ENCODE data around the gene MAP1LC3A. TPM values are rescaled to one million over a fixed set of nuclear protein-coding genes. Genes with fewer than 3 reads are reported as not detected.
A peak's percentile ranks its signal among the peaks of the same experiment; 100 is the strongest.

The MAP1LC3A gene
- polyA plus RNA-seq, 1 donor from 2014 or later, result 8.6 TPM

- H3K4me1 Mint-ChIP-seq, result peaks cover 5 to 9% (median 7%) of the 10 kb centered on the region in 3 donors
- H3K9me3 Mint-ChIP-seq, result no peaks in the 10 kb centered on the region
- peaks cover 9% of the 10 kb centered on the region for H3K36me3 Mint-ChIP-seq
- no peaks in the 10 kb centered on the region for H3K27me3 Mint-ChIP-seq
- no peak overlapping the region for H3K4me3 Mint-ChIP-seq
- H3K27ac Mint-ChIP-seq, result no peak overlapping the region
Measured at GRCh38 chr20:34569598-34569997, 11.1 kb downstream of the MAP1LC3A start.

DNA sequence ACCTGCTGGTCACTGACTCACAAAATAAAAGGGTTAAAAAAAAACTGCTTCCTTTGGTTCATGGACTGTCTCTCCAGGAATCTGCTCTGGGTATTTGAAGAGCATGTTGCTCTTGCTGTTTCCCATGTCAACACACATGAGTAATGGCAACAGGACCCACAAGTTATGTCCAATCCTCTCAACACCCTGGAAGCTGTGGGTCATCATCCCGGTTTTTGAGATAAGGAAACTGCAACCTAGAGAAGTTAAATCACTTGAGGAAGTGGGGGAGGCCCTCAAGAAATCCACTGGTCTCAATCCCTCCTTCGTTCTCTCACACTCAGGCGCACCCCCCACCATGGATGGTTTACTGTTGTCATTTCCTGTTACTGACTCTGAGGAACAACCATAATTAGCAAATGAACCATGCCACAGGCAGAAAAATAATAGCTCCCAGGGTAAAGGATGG, 12.4 kb downstream of the MAP1LC3A start:
- H3K27me3 Mint-ChIP-seq, result no peaks in the 10 kb centered on the region
- peaks cover 13% of the 10 kb centered on the region for H3K36me3 Mint-ChIP-seq
- peaks cover 5 to 7% (median 7%) of the 10 kb centered on the region in 3 donors for H3K4me1 Mint-ChIP-seq
- no peak overlapping the region for H3K27ac Mint-ChIP-seq
- H3K4me3 Mint-ChIP-seq, result peak overlapping the region in 1 of 4 donors; percentile 75
- no peaks in the 10 kb centered on the region for H3K9me3 Mint-ChIP-seq

- no peak overlapping the region for H3K4me3 Mint-ChIP-seq
- no peaks in the 10 kb centered on the region for H3K27me3 Mint-ChIP-seq
- no peaks in the 10 kb centered on the region for H3K9me3 Mint-ChIP-seq
- H3K36me3 Mint-ChIP-seq, result peaks cover 13% of the 10 kb centered on the region
- peak overlapping the region in 1 of 3 donors; percentile 23 for H3K27ac Mint-ChIP-seq
- H3K4me1 Mint-ChIP-seq, result peaks cover 5 to 7% (median 6%) of the 10 kb centered on the region in 3 donors
Measured at GRCh38 chr20:34571753-34572152, 13.2 kb downstream of the MAP1LC3A start.

- H3K36me3 Mint-ChIP-seq, result peaks cover 13% of the 10 kb centered on the region
- H3K27me3 Mint-ChIP-seq, result no peaks in the 10 kb centered on the region
- H3K4me3 Mint-ChIP-seq, result no peak overlapping the region
- peaks cover 11 to 16% (median 15%) of the 10 kb centered on the region in 3 donors for H3K4me1 Mint-ChIP-seq
- H3K27ac Mint-ChIP-seq, result peak overlapping the region in 2 of 3 donors; percentile 42 to 80
- no peaks in the 10 kb centered on the region for H3K9me3 Mint-ChIP-seq
Measured at GRCh38 chr20:34573541-34574300, 15.2 kb downstream of the MAP1LC3A start.

DNA sequence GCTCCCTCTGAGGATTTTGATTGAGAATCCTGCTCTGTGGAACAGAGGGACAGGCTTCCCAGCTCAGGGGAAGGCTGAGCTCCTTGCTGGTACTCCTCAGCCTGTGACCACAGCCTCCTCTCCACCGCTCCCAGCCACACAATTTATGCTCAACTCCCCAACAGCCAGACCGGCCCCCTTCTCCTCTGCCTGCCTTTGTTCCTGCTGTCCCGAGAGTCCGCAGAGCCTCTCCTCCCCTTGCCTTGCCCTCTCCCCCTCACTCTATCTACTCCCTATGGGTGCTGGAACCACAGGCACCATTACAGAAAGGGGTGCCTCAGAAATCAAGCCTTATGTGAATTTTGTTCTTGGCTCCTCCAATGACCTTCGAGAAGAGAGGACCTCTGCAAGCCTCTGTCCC, 15.9 kb downstream of the MAP1LC3A start:
- H3K4me1 Mint-ChIP-seq, result peaks cover 14 to 19% (median 18%) of the 10 kb centered on the region in 3 donors
- peaks cover 13% of the 10 kb centered on the region for H3K36me3 Mint-ChIP-seq
- H3K27me3 Mint-ChIP-seq, result no peaks in the 10 kb centered on the region
- H3K4me3 Mint-ChIP-seq, result no peak overlapping the region
- no peaks in the 10 kb centered on the region for H3K9me3 Mint-ChIP-seq
- no peak overlapping the region for H3K27ac Mint-ChIP-seq

GRCh38 chr20:34574861-34575260, 16.3 kb downstream of the MAP1LC3A start:
- H3K36me3 Mint-ChIP-seq, result peaks cover 13% of the 10 kb centered on the region
- H3K27me3 Mint-ChIP-seq, result no peaks in the 10 kb centered on the region
- H3K4me1 Mint-ChIP-seq, result peaks cover 18 to 24% (median 22%) of the 10 kb centered on the region in 3 donors
- no peak overlapping the region for H3K4me3 Mint-ChIP-seq
- no peak overlapping the region for H3K27ac Mint-ChIP-seq
- no peaks in the 10 kb centered on the region for H3K9me3 Mint-ChIP-seq

DNA sequence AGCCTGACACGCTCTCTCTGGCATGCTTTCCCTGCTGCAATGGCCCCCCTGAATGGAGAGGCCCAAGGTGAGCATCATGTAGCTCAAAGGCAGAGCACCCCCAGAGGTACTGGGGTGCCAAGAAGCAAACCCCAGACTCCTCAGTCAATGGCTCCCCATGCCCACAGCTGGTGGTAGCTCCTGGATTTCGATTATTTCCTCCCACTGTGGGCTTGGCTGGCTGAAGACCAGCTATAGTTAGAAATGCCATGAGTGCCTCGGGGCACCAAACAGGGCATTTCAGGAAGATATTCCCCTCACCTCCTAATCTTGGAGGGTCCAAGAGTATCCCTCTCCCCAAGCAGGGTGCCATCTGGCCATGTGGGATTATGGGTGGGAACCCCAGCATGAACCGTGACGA, 16.8 kb downstream of the MAP1LC3A start:
- Mint-ChIP-seq H3K27me3 (no peaks in the 10 kb centered on the region), H3K36me3 (peaks cover 13% of the 10 kb centered on the region), H3K9me3 (no peaks in the 10 kb centered on the region), H3K27ac (peak overlapping the region in 1 of 3 donors; percentile 47), H3K4me1 (peaks cover 22 to 28% (median 26%) of the 10 kb centered on the region in 3 donors), H3K4me3 (no peak overlapping the region)

DNA sequence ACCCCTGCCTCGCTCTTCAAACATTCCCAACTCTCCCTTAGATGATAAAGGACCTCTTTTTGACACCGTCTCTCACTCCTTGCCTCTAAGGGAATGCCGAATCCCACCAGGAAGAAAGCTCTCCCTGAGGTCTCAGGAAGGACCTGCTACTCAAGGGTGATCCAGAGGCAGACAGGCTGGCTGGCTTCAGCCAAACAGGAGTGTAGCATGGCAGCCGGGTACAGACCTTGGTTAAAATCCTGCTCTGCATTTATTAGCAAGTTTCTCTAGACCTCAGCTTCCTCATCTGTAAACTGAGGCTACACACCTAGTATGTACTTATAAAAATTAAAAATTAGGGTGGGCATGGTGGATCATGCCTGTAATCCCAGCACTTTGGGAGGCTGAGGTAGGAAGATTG, 17.2 kb downstream of the MAP1LC3A start:
- Mint-ChIP-seq H3K27me3 (no peaks in the 10 kb centered on the region), H3K9me3 (peaks cover 0 to 3% (median 0%) of the 10 kb centered on the region in 3 donors), H3K36me3 (peaks cover 13% of the 10 kb centered on the region), H3K27ac (peak overlapping the region in 1 of 3 donors; percentile 47), H3K4me3 (no peak overlapping the region), H3K4me1 (peaks cover 25 to 31% (median 30%) of the 10 kb centered on the region in 3 donors)

- Mint-ChIP-seq H3K9me3 (peaks cover 0 to 3% (median 2%) of the 10 kb centered on the region in 3 donors), H3K27ac (no peak overlapping the region), H3K4me3 (no peak overlapping the region), H3K36me3 (peaks cover 8% of the 10 kb centered on the region), H3K4me1 (peaks cover 18 to 32% (median 25%) of the 10 kb centered on the region in 3 donors), H3K27me3 (no peaks in the 10 kb centered on the region)
Measured at GRCh38 chr20:34577061-34577460, 18.5 kb downstream of the MAP1LC3A start.

- Mint-ChIP-seq H3K27ac (peak overlapping the region; percentile 56 to 84 (median 67)), H3K27me3 (no peaks in the 10 kb centered on the region), H3K4me1 (peaks cover 20 to 32% (median 25%) of the 10 kb centered on the region in 3 donors), H3K4me3 (no peak overlapping the region), H3K9me3 (peaks cover 0 to 3% (median 2%) of the 10 kb centered on the region in 3 donors), H3K36me3 (peaks cover 8% of the 10 kb centered on the region)
Measured at GRCh38 chr20:34578025-34578424, 19.5 kb downstream of the MAP1LC3A start.

DNA sequence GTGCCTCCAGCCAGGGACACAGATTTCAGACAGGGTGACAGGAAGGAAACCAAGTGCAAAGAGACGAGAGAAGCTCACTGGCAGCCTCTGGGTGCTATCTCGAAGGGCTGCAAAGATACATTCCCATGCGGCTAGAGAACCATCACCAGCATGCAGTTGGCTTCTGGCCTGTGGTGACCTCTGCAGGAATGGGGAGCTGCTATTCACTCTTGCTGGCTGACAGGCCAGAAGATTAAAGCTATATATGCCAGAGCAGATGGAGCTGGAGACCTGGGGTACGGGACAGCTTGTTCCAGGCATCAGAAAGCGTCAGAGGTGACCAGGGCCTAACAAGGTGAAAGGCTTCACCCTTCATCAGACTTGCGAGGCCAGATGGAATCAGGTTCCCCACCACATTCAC, 20.0 kb downstream of the MAP1LC3A start:
- Mint-ChIP-seq H3K4me3 (peak overlapping the region in 1 of 4 donors; percentile 34), H3K9me3 (peaks cover 0 to 3% (median 2%) of the 10 kb centered on the region in 3 donors), H3K36me3 (peaks cover 9% of the 10 kb centered on the region), H3K27ac (peak overlapping the region; percentile 56 to 84 (median 67)), H3K4me1 (peaks cover 20 to 32% (median 25%) of the 10 kb centered on the region in 3 donors), H3K27me3 (no peaks in the 10 kb centered on the region)

GRCh38 chr20:34579191-34579978, 20.9 kb downstream of the MAP1LC3A start:
- peak overlapping the region in 2 of 4 donors; percentile 60 to 63 for H3K4me3 Mint-ChIP-seq
- peaks cover 20 to 32% (median 25%) of the 10 kb centered on the region in 3 donors for H3K4me1 Mint-ChIP-seq
- peaks cover 0 to 3% (median 2%) of the 10 kb centered on the region in 3 donors for H3K9me3 Mint-ChIP-seq
- H3K27me3 Mint-ChIP-seq, result no peaks in the 10 kb centered on the region
- peak overlapping the region; percentile 87 to 97 (median 93) for H3K27ac Mint-ChIP-seq
- peaks cover 7% of the 10 kb centered on the region for H3K36me3 Mint-ChIP-seq

DNA sequence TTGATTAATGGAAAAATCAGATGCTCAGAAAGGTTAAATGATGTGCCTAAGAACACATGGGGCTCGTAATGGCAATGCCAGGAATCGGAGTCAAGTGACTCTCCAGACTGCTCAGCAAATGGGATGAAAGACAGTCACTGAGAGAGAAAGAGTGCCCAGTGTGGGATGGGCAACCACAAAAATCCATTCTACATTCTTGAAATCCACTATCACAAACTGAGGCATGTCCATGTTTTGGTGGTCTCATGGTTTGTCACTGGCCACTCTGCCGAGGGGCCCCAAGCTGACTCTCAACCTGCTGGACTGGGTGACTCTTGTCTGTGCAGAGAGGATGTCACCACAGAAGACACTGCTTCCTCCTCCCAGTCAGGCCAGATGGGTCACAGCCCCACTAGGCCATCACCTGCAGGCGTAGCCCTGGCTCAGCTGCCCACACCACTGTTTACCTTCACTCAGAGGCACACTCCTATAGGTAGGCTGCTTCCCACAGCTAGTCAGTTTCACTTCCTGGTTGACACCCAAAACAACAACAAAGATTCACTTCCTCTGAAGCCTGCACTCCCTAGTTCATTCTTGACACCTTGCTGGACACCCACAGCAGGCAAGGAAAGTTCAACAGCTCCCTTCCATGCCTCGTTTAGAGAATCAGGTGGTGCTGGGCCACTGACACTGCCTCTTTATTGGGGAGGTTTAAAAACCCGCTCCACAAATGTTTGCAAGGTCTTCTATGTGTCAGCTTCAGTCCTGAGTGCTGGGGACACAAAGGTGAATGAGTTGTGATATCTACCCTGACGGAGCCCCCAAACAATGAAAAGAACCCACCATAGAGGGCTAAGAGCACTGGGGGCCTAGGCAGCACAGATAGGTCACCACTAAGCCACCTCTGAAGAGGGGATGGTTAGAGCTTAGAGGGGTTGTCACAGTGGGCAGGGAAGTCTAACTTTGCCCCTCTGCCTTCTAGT, 21.7 kb downstream of the MAP1LC3A start:
- peak overlapping the region; percentile 30 to 63 (median 54) for H3K4me3 Mint-ChIP-seq
- H3K27me3 Mint-ChIP-seq, result no peaks in the 10 kb centered on the region
- peaks cover 20 to 32% (median 25%) of the 10 kb centered on the region in 3 donors for H3K4me1 Mint-ChIP-seq
- H3K27ac Mint-ChIP-seq, result peak overlapping the region; percentile 87 to 97 (median 93)
- peaks cover 4% of the 10 kb centered on the region for H3K36me3 Mint-ChIP-seq
- peaks cover 0 to 3% (median 2%) of the 10 kb centered on the region in 3 donors for H3K9me3 Mint-ChIP-seq
